ENCODE results near the gene PYGO1.

DNA sequence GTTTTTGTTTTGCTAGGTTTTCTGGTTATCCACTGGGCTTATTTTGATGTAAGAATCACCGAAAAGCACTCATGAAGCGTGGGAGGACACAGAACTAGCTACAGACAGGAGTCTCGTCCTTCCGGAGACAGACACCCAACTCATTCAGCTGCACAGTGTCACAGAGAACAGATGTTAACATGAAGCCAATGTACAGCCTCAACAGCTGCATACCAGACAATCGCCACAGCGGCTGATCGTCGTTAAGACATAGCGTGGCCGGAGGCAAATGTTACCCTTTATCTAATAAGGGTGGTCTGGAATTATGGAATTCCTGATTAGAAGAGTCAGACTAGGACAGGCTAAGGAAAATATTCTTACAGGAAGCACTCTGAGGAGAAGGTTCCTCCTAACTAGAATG, 1.1 kb upstream of the PYGO1 start:
- no peak for TF ChIP-seq CHD1 (IDR thresholded peaks at IDR 0.05; ENCODE audit: low read depth, low read length)
- TF ChIP-seq, protein P1, sequence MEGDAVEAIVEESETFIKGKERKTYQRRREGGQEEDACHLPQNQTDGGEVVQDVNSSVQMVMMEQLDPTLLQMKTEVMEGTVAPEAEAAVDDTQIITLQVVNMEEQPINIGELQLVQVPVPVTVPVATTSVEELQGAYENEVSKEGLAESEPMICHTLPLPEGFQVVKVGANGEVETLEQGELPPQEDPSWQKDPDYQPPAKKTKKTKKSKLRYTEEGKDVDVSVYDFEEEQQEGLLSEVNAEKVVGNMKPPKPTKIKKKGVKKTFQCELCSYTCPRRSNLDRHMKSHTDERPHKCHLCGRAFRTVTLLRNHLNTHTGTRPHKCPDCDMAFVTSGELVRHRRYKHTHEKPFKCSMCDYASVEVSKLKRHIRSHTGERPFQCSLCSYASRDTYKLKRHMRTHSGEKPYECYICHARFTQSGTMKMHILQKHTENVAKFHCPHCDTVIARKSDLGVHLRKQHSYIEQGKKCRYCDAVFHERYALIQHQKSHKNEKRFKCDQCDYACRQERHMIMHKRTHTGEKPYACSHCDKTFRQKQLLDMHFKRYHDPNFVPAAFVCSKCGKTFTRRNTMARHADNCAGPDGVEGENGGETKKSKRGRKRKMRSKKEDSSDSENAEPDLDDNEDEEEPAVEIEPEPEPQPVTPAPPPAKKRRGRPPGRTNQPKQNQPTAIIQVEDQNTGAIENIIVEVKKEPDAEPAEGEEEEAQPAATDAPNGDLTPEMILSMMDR (conservative IDR thresholded peaks at IDR 0.05; ENCODE audit: low read depth, low read length): no peak
- TF ChIP-seq MAFK (IDR thresholded peaks at IDR 0.05; ENCODE audit: low read depth, low read length): no peak
- no peak for TF ChIP-seq RFX5 (IDR thresholded peaks at IDR 0.05; ENCODE audit: low read depth, low read length)

Data from IMR-90 (cell line).